ENCODE results near the gene ATG7.
A peak's percentile ranks its signal among the peaks of the same experiment; 100 is the strongest.

- TF ChIP-seq TAF1 (conservative IDR thresholded peaks at IDR 0.05): no peak
- TF ChIP-seq, protein P1, sequence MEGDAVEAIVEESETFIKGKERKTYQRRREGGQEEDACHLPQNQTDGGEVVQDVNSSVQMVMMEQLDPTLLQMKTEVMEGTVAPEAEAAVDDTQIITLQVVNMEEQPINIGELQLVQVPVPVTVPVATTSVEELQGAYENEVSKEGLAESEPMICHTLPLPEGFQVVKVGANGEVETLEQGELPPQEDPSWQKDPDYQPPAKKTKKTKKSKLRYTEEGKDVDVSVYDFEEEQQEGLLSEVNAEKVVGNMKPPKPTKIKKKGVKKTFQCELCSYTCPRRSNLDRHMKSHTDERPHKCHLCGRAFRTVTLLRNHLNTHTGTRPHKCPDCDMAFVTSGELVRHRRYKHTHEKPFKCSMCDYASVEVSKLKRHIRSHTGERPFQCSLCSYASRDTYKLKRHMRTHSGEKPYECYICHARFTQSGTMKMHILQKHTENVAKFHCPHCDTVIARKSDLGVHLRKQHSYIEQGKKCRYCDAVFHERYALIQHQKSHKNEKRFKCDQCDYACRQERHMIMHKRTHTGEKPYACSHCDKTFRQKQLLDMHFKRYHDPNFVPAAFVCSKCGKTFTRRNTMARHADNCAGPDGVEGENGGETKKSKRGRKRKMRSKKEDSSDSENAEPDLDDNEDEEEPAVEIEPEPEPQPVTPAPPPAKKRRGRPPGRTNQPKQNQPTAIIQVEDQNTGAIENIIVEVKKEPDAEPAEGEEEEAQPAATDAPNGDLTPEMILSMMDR (IDR thresholded peaks at IDR 0.05; ENCODE audit: low read depth, low read length, missing input control): no peak
- TF ChIP-seq RXRA (IDR thresholded peaks at IDR 0.05): peak; percentile 17 to 41
- no peak for TF ChIP-seq MAX (IDR thresholded peaks at IDR 0.05)
- no peak for TF ChIP-seq RAD21 (IDR thresholded peaks at IDR 0.05)
These were observed 320.5 kb downstream of the ATG7 start for GRCh38 chr3:11592445-11593298.
